ENCODE results near the gene CPLX3.

Gene CPLX3

DNA sequence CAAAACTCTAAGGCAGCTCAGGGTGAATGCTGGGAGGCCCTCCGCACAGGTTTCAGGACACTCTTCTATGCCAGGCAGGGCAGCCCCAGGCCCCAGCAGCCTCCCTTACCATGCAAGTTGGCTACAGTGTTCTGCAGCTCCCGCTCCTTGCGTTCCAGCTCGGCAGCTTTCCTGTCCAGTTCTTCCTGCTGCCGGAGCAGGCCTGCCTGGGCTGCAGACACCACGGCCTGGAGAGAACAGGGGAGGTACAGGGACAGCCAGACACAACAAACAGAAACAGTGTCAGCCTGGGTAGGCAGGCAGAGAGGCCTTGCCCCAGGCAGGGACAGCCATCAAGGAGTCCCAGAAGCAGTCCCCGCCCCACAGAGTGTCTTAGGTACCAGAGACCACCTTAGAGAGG, 25.5 kb downstream of the CPLX3 start:
- DNase-seq: no peak

- DNase-seq: no peak
Measured at GRCh38 chr15:74854453-74855022, 28.1 kb downstream of the CPLX3 start.

GRCh38 chr15:74855857-74856256, 29.4 kb downstream of the CPLX3 start:
- DNase-seq: no peak

DNA sequence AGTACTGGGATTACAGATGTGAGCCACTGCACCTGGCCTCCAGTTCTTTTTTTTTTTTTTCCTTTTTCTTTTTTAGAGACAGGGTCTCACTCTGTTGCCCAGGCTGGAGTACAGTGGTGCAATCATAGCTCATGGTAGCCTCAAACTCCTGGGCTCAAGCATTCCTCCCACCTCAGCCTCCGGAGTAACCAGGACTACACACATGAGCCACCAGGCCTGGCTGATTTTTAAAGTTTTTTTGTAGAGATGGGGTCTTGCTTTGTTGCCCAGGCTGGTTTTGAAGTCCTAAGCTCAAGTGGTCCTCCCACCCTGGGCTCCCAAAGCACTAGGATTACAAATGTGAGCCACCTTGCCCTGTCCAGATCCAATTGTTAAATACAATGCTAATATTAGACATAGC, 30.1 kb downstream of the CPLX3 start:
- no peak for DNase-seq

- no peak for DNase-seq
Measured at GRCh38 chr15:74857082-74857655, 30.7 kb downstream of the CPLX3 start.

DNA sequence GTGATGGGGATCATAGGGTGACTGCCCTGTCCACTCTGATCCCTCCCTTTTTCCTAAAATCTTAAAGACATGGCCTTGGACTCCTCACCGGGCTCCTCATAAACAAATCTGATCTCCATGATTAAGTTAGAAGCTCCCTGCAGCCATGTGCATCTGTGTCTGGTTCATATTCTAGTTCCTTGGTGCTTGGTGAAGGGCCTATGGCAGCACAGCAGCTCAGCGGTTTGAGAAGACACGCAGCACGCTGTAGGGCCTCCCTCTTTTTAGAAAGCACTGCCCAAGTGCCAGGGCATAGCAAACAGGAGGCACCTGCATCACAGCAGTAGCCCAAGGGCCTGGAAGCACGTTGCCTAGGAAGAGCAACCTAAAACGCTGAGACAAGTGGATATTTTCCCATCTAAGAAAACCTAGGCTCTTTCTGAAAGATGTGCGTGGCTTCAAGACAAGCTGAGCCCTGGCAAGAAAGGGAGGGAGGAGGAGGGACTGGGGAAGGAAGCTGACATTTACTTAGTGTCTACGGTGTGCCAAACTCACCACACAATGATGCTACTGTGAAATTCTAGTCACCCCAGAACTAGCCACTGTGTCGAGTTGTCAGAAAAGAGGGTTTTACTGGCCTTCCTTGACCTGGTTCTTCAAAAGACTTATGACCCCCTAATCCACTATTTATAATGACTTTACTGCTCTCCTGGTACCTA, 31.4 kb downstream of the CPLX3 start:
- no peak for DNase-seq

DNA sequence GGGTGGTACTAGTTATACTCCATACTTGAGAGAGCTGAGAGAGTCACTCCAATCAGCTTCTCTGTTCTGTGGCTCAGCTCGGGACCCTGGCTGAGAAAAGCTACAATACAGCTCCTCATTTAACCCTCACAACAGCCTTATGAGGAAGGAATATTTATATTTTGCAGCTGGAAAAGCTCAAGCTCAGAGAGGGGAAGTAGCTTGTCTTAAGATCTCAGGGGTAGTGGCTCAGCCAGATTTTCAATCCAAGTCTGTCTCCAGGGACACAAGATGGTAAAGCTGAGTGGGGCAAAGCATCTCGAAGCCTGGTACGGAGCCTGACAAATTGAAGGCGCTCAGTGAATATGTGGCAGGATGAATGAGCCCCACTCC, 31.9 kb downstream of the CPLX3 start:
- no peak for DNase-seq

DNA sequence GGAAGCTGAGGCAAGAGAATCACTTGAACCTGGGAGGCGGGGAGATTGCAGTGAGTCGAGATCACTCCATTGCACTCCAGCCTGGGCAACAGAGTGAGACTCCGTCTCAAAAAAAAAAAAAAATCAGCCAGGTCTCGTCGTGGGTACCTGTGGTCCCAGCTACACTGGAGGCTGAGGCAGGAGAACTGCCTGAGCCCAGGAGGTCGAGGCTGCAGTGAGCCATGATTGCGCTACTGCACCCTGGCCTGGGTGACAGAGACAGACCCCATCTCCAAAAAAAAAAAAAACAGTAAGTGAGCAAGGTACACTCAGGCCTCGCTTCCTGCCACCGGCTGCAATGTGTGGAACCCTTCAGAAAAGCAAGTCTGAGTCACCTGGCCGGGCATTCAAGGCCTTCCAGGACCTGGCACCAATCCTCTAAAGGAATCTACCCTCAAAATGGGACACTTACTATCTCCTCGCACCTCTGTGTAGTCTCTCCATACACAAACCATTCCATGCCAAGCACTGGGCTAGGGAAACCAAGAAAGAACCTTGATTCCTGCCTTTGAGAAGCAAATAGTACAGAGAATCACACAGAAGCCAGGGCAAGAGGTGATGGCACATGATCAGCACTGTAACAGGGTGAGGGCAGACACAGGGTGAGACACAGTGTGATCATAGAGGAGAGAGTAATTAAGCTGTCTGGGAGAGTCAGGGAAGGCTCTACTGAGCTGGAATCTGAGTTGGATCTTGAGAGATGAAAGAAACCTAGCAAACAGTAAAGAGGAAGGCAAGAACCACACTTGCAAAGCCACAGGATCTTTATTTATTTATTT, 37.0 kb downstream of the CPLX3 start:
- DNase-seq: no peak

DNA sequence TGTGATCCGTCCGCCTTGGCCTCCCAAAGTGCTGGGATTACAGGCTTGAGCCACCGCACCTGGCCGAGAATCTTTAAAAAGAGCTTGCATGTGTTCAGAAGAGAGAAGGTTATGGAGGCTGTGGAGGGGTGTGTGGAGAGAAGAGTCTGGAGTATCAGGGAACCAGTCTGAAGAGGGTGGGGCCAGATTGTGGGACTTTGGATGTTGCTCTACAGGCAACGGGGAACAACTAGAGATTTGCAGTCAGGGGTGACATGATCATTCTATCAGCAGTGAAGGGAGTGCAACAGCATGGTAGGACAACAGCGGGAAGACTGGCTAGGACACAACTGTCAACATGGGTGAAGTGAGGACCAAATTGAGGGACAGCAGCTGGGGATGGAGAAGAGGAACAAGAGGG, 37.9 kb downstream of the CPLX3 start:
- DNase-seq: no peak

DNA sequence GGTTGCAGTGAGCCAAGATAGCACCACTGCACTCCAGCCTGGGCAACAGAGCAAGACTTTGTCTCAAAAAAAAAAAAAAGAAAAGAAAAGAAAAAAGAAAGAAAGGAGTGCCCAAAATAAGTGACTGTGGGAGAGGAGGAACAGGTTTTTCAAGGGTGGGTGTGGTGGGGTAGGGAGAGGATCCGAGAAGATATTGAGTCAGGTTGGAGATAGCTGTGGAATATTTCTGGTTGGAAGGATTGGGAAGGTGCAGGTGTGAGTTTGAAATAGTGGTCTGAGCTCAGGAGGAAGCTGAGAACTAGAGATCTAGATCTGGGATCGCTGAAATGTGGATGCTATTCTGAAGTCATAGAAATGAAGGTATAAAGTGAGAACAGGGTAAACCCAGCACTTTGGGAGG, 38.9 kb downstream of the CPLX3 start:
- DNase-seq: no peak

DNA sequence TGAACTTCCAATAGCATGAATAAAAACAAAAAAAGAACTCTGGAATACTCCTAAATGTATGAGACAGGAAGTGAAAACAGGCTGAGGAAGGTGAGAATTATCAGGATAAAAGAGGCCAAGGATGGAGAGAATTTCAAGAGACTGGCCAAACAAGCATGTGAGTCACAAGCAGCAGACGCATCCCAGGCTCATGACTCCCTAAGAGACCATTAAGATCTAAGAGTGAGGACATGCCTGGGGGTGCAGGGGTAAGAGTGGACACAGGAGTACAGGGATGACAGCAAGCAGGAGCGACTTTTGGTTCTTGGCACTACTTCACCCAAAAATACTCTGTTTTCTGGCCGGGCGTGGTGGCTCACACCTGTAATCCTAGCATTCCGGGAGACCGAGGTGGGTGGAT, 39.7 kb downstream of the CPLX3 start:
- DNase-seq: no peak

DNA sequence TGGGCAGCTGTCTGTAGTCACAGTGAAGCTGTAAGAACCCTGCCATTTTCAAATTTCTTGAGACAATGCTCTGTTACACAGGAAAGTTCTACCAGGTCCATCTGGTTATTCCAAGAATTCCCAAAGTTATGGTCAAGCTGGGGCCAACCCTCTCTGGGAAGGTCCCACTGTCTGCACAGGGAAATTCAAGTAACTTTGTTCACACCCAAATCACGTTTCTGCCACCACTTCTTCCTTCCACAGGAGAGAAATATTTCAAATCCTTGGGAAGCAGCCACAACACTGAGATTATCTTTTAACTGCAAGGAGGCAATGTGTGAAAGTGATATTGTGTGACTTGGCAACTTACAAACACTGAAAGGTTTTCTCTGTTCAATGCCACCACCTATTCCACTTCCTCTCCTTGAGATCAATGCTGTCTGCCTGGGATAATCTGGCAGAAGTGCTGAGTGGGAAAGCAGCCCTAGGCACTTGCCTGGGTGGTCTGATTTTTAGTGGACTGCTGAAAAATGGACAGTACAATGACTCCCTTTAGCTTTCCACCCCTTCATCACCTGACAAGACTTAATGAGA, 41.1 kb downstream of the CPLX3 start:
- no peak for DNase-seq

DNA sequence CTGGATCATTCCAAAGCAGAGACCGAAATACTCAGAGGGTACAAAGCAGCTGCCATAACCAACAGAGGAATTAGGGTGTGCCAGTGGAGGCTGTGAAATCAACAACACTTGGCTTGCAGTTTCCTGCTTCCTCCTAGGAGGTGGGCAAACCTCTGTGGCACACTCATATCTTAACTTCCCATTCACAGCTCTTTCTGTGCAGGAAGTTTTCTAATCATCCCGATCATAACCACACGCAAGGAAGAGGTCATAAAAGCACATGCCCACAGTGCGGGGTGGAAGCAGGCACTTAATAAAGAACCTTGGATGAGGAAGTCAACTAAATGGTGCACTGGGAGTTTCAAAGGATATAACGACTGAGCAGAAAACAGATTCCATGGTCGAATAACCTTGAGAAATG, 41.6 kb downstream of the CPLX3 start:
- DNase-seq: peak; percentile 92

- DNase-seq: no peak
Measured at GRCh38 chr15:74869372-74869725, 42.9 kb downstream of the CPLX3 start.

GRCh38 chr15:74869726-74870407, 43.4 kb downstream of the CPLX3 start:
- peak; percentile 87 for DNase-seq

DNA sequence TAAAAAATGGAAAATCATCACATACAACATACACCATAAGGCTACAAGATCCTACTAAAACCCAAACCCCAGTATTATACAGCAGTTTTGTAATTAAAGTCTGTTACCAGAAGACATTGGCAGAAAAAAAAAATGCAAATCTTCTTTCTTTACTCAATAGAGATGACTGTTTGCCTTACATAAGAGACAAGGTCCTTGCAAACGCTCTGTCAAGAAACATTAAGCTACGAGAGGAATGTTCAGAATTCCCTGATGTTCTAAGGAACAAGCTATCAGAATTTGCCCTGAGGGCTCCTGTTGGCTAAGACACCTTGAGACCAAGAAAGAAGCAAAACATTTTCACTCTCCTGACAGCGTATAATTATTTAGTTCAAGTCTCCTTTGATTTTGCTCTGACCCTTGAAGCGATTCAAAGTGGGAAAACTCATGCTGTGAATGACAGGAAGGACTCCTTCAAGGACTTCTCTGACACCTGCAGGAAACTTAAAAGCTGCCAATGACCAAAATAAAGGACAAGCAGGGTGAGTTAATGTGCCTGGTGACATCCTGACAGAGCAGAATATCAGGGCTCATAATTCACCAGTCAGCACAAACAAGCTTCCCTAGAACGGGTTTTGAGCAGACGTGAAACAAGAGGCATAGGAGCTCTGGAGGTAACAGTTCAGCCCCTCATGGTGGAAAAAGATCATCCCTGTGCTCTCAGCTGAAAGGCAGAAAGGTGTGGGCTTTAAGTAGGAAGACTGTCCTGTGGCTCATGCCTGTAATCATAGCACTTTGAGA, 44.2 kb downstream of the CPLX3 start:
- peak; percentile 54 for DNase-seq

DNA sequence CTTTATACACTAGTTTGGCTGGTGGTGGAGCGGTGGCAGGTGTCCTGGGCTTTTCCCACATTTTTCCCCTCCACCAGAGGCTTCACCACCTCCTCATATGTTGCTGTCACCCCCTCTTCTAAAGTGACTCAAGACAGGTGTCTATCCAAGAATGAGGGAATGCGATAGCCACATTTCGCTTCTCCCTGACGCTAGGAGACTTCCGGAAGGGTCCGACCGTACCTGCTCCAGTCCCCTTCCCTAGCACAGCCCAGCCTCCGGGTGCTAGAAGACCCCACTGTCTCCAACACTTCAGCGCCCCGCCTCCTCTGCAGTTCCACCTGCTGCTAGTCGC, 46.2 kb downstream of the CPLX3 start:
- DNase-seq: no peak

DNA sequence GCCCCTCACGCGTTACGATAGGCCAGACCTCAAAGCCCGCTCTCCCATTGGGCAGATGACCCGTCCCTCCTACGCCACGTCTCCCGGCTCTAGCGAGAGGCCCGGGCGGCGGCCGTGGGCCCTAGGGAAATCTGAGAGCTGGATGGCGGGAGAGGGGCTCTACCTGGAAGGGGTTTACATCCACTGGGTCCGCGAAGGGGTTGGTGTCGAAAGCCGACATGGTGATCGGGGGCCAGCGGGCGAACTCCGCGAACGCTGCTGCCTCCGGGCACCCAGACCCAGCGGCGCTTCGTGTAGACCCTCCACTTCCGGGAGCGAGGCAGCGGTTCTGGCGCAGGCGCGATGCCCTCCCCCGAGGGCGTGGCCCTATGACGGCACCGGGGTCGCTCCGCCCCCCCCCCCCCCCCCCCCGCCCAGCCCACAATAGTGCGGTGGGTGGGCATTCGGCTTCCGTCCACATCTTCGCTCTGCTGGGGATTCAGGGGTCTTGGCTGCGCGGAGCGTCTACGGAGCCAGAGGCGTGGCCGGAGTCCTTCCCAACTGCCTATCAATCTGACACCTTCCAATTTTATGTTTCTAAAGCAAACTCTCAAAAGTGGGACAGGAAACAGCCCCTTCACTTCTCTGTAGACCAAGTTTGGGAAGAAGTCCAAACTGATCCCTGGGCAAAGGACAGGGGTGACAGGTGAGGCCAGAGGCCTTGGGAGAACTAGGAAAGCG, 46.8 kb downstream of the CPLX3 start, which contains the start of gene SCAMP2:
SCAMP2 (minus strand) TSS at position 330 of the 720 bp plus-strand sequence; CDS start at position 220, 110 bp downstream.
- DNase-seq: peak; percentile 96

GRCh38 chr15:74873756-74874424, 47.5 kb downstream of the CPLX3 start:
- DNase-seq: no peak

- no peak for DNase-seq
Measured at GRCh38 chr15:74878273-74878672, 51.8 kb downstream of the CPLX3 start.
